Nephron progenitor cell (in vitro differentiated cells): ENCODE measurements around the gene OR9G4.

Experiments
- DNase-seq: peaks from one replicate; pipeline ENCODE4 v3.0.0; 2021
- H3K27ac Mint-ChIP-seq: 2 replicates; pipeline ENCODE4 v1.8.0; 2021; ENCODE audit warnings: mild to moderate bottlenecking, moderate library complexity, mixed read lengths
- H3K27me3 Mint-ChIP-seq: 2 replicates; pipeline ENCODE4 v1.8.0; 2021; ENCODE audit warnings: mild to moderate bottlenecking, low read depth, mixed read lengths; ENCODE audit not compliant: poor library complexity
- H3K36me3 Mint-ChIP-seq: 2 replicates; pipeline ENCODE4 v1.8.0; 2021; ENCODE audit warnings: low read depth, mixed read lengths
- H3K4me1 Mint-ChIP-seq: 2 replicates; pipeline ENCODE4 v1.8.0; 2021; ENCODE audit warnings: mixed read lengths
- H3K4me3 Mint-ChIP-seq: 2 replicates; pipeline ENCODE4 v1.8.0; 2021; ENCODE audit warnings: mild to moderate bottlenecking, moderate library complexity, mixed read lengths
- H3K9me3 Mint-ChIP-seq: 2 replicates; pipeline ENCODE4 v1.8.0; 2021; ENCODE audit warnings: mild to moderate bottlenecking, moderate library complexity, mixed read lengths
- CTCF ChIP-seq: fragments of 200-600 bp; sonication (generic); IDR thresholded peaks from 2 replicates; pipeline ENCODE4 v1.5.0; 2021; ENCODE audit warnings: antibody characterized with exemption

The OR9G4 gene

GRCh38 chr11:56750190-56750589 is 1.7 kb upstream of the OR9G4 start:
- no peak for DNase-seq
- no peak for TF ChIP-seq CTCF
- Mint-ChIP-seq H3K27ac (no peak overlapping the region), H3K4me3 (no peak overlapping the region), H3K4me1 (no peaks in the 10 kb centered on the region), H3K9me3 (no peaks in the 10 kb centered on the region), H3K36me3 (no peaks in the 10 kb centered on the region), H3K27me3 (peaks cover 2% of the 10 kb centered on the region)

GRCh38 chr11:56740886-56741285 is 7.6 kb downstream of the OR9G4 start:
- no peak for TF ChIP-seq CTCF
- no peaks in the 10 kb centered on the region for H3K9me3 Mint-ChIP-seq
- H3K27ac Mint-ChIP-seq = no peak overlapping the region
- no peaks in the 10 kb centered on the region for H3K36me3 Mint-ChIP-seq
- no peaks in the 10 kb centered on the region for H3K27me3 Mint-ChIP-seq
- no peaks in the 10 kb centered on the region for H3K4me1 Mint-ChIP-seq
- H3K4me3 Mint-ChIP-seq = no peak overlapping the region
- DNase-seq = no peak

GRCh38 chr11:56740107-56740506 is 8.4 kb downstream of the OR9G4 start:
- Mint-ChIP-seq H3K27ac (no peak overlapping the region), H3K27me3 (no peaks in the 10 kb centered on the region), H3K9me3 (no peaks in the 10 kb centered on the region), H3K4me3 (no peak overlapping the region), H3K4me1 (no peaks in the 10 kb centered on the region), H3K36me3 (no peaks in the 10 kb centered on the region)
- no peak for DNase-seq
- no peak for TF ChIP-seq CTCF

- no peak for TF ChIP-seq CTCF
- no peaks in the 10 kb centered on the region for H3K9me3 Mint-ChIP-seq
- no peak overlapping the region for H3K27ac Mint-ChIP-seq
- no peak for DNase-seq
- no peak overlapping the region for H3K4me3 Mint-ChIP-seq
- H3K27me3 Mint-ChIP-seq = no peaks in the 10 kb centered on the region
- H3K4me1 Mint-ChIP-seq = no peaks in the 10 kb centered on the region
- no peaks in the 10 kb centered on the region for H3K36me3 Mint-ChIP-seq
Observed at GRCh38 chr11:56720513-56720912, 28.0 kb downstream of the OR9G4 start.

- no peaks in the 10 kb centered on the region for H3K9me3 Mint-ChIP-seq
- no peak for DNase-seq
- no peak for TF ChIP-seq CTCF
- H3K4me3 Mint-ChIP-seq = no peak overlapping the region
- H3K36me3 Mint-ChIP-seq = no peaks in the 10 kb centered on the region
- H3K27ac Mint-ChIP-seq = no peak overlapping the region
- no peaks in the 10 kb centered on the region for H3K27me3 Mint-ChIP-seq
- no peaks in the 10 kb centered on the region for H3K4me1 Mint-ChIP-seq
Observed at GRCh38 chr11:56716379-56716854, 32.1 kb downstream of the OR9G4 start.

- DNase-seq = no peak
- no peaks in the 10 kb centered on the region for H3K4me1 Mint-ChIP-seq
- H3K27ac Mint-ChIP-seq = no peak overlapping the region
- no peak for TF ChIP-seq CTCF
- H3K4me3 Mint-ChIP-seq = no peak overlapping the region
- peaks cover 11% of the 10 kb centered on the region for H3K9me3 Mint-ChIP-seq
- no peaks in the 10 kb centered on the region for H3K27me3 Mint-ChIP-seq
- H3K36me3 Mint-ChIP-seq = no peaks in the 10 kb centered on the region
Observed at GRCh38 chr11:56714206-56714605, 34.3 kb downstream of the OR9G4 start.
